Glomerular visceral epithelial cell (primary cell): Measurements from ENCODE around the gene COMMD1.
"Not testable (repeated sequence)": the region's sequence is repeated elsewhere in the genome, so short reads cannot be mapped to it uniquely, and the experiment has no call there.

ENCODE experiments used
- DNase-seq: peaks from one replicate; pipeline ENCODE4 v3.0.0-alpha.2; 2016; ENCODE audit errors: extremely low spot score

Gene COMMD1

DNA sequence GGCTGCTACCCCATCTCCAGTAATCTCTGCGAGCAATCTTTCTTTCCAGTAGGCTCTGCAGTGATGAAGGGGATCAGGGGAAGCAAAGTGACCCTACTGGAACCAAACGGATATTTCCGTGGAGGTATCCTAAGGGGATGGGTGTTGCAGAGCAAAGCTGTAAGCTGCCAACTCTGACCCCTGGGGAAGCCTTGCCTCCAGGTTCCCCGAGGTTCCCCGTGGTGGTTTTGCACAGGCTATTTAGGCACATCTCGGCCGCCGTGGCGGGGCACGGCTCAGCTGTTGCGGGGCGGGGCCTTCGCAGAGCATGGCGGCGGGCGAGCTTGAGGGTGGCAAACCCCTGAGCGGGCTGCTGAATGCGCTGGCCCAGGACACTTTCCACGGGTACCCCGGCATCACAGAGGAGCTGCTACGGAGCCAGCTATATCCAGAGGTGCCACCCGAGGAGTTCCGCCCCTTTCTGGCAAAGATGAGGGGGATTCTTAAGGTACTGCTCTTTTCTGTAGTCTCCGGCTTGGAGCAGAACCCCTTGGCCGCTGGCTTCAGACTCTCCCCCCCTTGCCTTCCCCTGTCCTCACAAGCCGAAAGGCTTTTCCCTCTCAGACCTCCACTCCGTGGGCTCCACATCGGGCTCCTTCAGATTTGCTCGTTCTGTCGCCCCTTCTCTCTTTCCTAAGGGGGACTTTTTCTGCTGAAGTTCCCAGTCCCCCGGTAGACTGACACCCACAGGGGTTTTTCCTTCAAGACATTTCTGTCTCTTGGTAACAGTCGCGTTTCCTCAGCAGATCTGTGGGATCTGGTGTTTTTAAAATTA, at the start of gene COMMD1:
Gene COMMD1 (plus strand): TSS at position 303 of the 814 bp plus-strand sequence. CDS start 5 bp downstream, at position 308.
- peak; percentile 62 for DNase-seq

DNA sequence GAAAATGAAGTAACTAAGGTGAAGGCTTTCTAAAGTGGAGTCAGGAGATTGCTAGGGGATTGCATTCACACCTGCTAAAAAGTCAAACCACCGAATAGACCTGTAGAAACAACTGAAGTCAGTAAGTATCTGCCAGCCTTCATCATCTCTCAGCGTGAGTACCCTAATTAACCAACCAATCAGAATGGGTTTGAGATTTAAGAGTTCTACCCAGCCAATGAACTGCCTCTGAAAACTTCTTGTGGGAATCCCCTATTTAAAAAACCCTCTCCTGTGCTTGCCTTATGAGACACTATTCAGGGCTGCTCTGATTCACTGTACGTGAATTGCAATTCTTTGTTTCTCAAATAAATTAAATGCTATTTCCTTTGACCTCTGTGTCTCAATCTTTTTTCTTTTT, 48.2 kb upstream of the COMMD1 start:
- DNase-seq, result no peak

GRCh38 chr2:61862085-61862484, 43.4 kb upstream of the COMMD1 start:
- no peak for DNase-seq

GRCh38 chr2:61866482-61867089, 38.9 kb upstream of the COMMD1 start:
- not testable (repeated sequence) for DNase-seq

DNA sequence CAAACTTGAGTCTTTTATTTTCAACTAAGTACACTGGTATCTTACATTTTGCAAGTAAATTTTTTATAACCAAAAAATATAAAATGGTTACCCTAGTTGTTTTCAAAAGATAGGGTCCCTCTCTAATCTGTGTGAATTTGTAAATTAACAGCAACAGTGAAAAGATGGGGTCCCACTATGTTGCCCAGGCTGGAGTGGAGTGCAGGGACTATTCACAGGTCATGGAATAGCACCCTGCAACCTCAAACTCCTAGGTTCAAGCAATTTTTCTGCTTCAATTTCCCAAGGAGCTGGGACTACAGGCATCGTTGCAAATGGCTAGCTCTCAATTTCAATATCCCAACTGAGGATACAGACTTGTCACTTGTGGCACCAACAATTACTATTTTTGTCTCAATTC, 29.1 kb upstream of the COMMD1 start:
- no peak for DNase-seq

GRCh38 chr2:61877571-61878245, 27.8 kb upstream of the COMMD1 start:
- peak; percentile 55 for DNase-seq

- DNase-seq, result peak; percentile 18
These were observed 26.7 kb upstream of the COMMD1 start for GRCh38 chr2:61878761-61879160.

GRCh38 chr2:61879351-61879750, 26.1 kb upstream of the COMMD1 start:
- DNase-seq, result not testable (repeated sequence)

GRCh38 chr2:61882850-61883249, 22.6 kb upstream of the COMMD1 start:
- no peak for DNase-seq

GRCh38 chr2:61885896-61886603, 19.4 kb upstream of the COMMD1 start:
- DNase-seq, result no peak

DNA sequence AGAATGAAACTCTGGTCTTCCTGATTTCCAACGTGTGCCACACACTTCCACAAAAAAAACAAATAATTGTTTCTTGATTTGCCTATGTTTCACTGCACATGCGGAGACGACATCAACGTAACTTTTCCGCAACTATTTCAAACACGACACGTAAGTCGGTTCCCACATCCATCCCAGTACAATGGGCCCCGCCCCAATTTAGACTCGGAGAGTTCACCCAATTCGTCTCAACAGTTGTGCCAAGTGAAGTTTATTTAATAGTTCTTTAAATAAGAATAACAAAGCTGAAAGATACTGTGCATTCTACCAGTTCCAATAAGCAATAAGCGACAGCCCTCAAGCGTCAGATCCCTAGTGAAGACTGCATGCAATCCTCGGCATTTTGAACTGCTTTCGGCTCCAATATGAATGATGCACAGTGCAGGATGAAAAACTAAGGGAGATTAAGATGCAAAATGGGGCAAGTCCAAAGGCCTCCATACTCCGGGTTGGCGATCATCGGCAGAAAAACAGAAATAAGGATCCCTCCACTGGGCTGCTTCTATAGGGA, 17.7 kb upstream of the COMMD1 start:
- DNase-seq, result peak; percentile 30

GRCh38 chr2:61888267-61889055, 17.0 kb upstream of the COMMD1 start, which contains the start of gene CCT4:
CCT4 (minus strand) TSS chr2:61888656; CDS start chr2:61888507, 149 bp downstream.
- peak; percentile 83 for DNase-seq

DNA sequence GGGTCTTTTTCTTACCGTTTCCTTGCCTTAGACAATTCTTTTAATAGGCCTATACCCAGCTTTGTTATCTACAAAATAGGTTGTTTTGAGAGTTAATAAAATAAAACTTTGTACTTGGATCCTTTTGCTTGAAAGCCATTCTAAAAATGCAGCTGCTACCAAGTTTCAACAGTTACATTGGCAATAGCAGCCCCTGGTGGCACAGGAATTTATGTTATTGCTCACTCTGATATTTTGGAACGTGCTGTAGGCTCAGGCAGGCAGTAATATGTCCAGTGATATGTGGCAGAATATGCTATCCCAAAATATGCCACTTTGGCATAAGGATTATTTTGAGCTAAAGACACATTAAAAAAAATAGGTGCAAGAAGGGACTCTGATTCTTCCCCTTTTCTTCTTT, 6.7 kb upstream of the COMMD1 start:
- DNase-seq, result peak; percentile 26

DNA sequence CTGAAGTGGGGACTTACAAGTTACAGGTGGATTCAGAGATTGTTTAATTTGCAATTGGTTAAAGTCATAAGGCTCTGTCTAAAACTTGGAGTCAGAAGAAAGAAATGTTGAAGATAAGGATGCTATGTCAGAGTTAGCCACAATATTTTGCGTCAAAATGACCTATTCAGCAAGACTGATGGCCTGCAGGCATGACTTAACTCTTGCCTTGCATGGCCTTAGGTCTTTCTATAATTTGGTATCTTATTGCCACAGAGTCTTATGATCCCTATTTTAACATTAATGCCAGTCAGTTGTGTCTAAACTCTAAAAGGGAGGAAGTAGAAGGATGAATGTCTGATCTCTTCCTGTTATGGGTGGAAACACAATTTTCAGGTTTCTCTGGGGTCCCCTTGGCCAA, 5.2 kb upstream of the COMMD1 start:
- DNase-seq, result no peak

- no peak for DNase-seq
These were observed 654 bp downstream of the COMMD1 start for GRCh38 chr2:61906186-61906470.

DNA sequence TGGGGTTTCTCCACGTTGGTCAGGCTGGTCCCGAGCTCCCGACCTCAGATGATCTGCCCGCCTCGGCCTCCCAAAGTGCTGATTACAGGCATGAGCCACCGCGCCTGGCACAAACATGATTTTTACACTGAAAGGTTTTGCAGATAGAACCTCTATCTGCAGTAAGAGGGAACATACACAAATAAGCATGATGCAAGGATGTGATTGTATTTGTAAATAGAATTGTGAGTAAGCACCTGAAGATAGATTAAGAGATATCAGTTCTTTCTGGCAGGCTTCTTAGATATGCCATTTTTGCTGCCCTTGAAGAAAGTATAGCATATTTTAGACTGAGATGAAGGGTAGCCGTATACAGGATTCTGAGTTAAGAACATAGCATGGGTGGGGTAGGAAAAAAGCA, 3.6 kb downstream of the COMMD1 start:
- no peak for DNase-seq

DNA sequence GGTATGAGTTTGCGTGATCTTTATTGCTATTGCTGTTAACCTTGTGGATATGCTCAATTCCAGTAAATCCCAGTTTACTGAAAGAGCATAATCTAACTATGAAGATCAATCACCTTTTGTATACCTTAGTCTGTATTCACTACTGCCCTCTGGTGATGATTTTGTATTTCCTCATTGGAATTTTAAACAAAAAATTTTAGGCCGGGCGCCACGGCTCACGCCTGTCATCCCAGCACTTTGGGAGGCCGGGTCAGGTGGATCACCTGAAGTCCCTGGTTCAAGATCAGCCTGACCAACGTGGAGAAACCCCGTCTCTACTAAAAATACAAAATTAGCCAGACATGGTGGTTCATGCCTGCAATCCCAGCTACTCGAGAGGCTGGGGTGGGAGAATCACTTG, 5.1 kb downstream of the COMMD1 start:
- no peak for DNase-seq

GRCh38 chr2:61911510-61911909, 6.0 kb downstream of the COMMD1 start:
- DNase-seq, result no peak

- not testable (repeated sequence) for DNase-seq
These were observed 9.3 kb downstream of the COMMD1 start for GRCh38 chr2:61914794-61915193.

DNA sequence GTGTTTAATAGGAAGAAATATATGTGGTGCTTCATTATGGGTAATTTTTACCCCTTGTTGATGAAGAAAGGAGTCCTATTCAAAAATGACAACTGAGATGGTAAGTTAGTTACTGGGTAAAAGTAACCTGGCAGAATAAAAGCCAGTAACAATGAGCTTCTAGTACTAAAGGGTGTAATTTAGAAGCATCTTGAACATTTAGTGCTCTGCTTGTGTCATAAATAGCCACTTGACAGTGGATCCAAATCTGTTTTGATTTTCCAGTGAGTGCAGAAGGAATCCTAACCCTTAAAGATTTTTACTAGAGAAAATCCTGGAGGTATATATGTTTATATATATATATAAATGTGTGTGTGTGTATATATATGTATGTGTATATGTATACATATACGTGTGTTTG, 15.1 kb downstream of the COMMD1 start:
- DNase-seq, result no peak

GRCh38 chr2:61922714-61923113, 17.2 kb downstream of the COMMD1 start:
- DNase-seq, result no peak
